ENCODE measurements around the gene TRAPPC12. TPM values are rescaled to one million over a fixed set of nuclear protein-coding genes. Genes with fewer than 3 reads are reported as not detected.
"Not testable (repeated sequence)": the region's sequence is repeated elsewhere in the genome, so short reads cannot be mapped to it uniquely, and the experiment has no call there.

TRAPPC12 gene
- total RNA-seq, 4 donors from 2014 or later = 36.6 to 57.4 (median 53.1) TPM

GRCh38 chr2:3450385-3451010, 71.0 kb downstream of the TRAPPC12 start:
- peaks cover 0 to 11% of the 10 kb centered on the region in 2 donors for H3K36me3 ChIP-seq
- in situ Hi-C loops (cut with MboI; ENCODE audit: low sequenced_read_pairs in 4 of 4) = no loop called here
- H3K4me3 ChIP-seq = no peak overlapping the region
- intact Hi-C loops (cut with DNase I; ENCODE audit: low total_unique reads) = no loop called here
- TF ChIP-seq CTCF (IDR thresholded peaks at IDR 0.05 in 4 of 5, conservative IDR thresholded peaks at IDR 0.05 in 1 of 5) = no peak
- TF ChIP-seq POLR2A (IDR thresholded peaks at IDR 0.05) = no peak
- no peaks in the 10 kb centered on the region for H3K9me3 ChIP-seq
- ATAC-seq = peak in 1 of 2 donors; percentile 8
- peak overlapping the region in 1 of 4 donors; percentile 3 for H3K27ac ChIP-seq
- peaks cover 0 to 13% of the 10 kb centered on the region in 2 donors for H3K4me1 ChIP-seq
- DNase-seq = no peak
- H3K27me3 ChIP-seq = no peaks in the 10 kb centered on the region

- H3K36me3 ChIP-seq = peaks cover 0 to 4% of the 10 kb centered on the region in 2 donors
- no peak for ATAC-seq
- peaks cover 0 to 13% of the 10 kb centered on the region in 2 donors for H3K4me1 ChIP-seq
- no peaks in the 10 kb centered on the region for H3K27me3 ChIP-seq
- DNase-seq = no peak
- in situ Hi-C loops (cut with MboI; ENCODE audit: low sequenced_read_pairs in 4 of 4) (no loop called here), intact Hi-C loops (cut with DNase I; ENCODE audit: low total_unique reads) (no loop called here)
- H3K4me3 ChIP-seq = no peak overlapping the region
- H3K27ac ChIP-seq = no peak overlapping the region
- TF ChIP-seq CTCF (IDR thresholded peaks at IDR 0.05 in 4 of 5, conservative IDR thresholded peaks at IDR 0.05 in 1 of 5) (no peak), POLR2A (IDR thresholded peaks at IDR 0.05) (no peak)
- H3K9me3 ChIP-seq = no peaks in the 10 kb centered on the region
These were observed 71.7 kb downstream of the TRAPPC12 start for GRCh38 chr2:3451169-3451568.

GRCh38 chr2:3451926-3452671, 72.6 kb downstream of the TRAPPC12 start:
- in situ Hi-C loops (cut with MboI; ENCODE audit: low sequenced_read_pairs in 4 of 4) (no loop called here), intact Hi-C loops (cut with DNase I; ENCODE audit: low total_unique reads) (no loop called here)
- TF ChIP-seq POLR2A (IDR thresholded peaks at IDR 0.05) = no peak
- Histone ChIP-seq H3K27ac (no peak overlapping the region), H3K27me3 (no peaks in the 10 kb centered on the region), H3K9me3 (no peaks in the 10 kb centered on the region), H3K4me1 (peaks cover 0 to 12% of the 10 kb centered on the region in 2 donors), H3K36me3 (peaks cover 0 to 1% of the 10 kb centered on the region in 2 donors), H3K4me3 (no peak overlapping the region)
- DNase-seq (no peak), ATAC-seq (no peak)

GRCh38 chr2:3453190-3453999, 73.9 kb downstream of the TRAPPC12 start:
- peaks cover 0 to 14% of the 10 kb centered on the region in 2 donors for H3K36me3 ChIP-seq
- no peak for DNase-seq
- H3K4me1 ChIP-seq = no peaks in the 10 kb centered on the region
- no peaks in the 10 kb centered on the region for H3K27me3 ChIP-seq
- in situ Hi-C loops (cut with MboI; ENCODE audit: low sequenced_read_pairs in 4 of 4) = no loop called here
- intact Hi-C loops (cut with DNase I; ENCODE audit: low total_unique reads) = no loop called here
- H3K9me3 ChIP-seq = no peaks in the 10 kb centered on the region
- TF ChIP-seq CTCF (IDR thresholded peaks at IDR 0.05 in 4 of 5, conservative IDR thresholded peaks at IDR 0.05 in 1 of 5) (no peak), POLR2A (IDR thresholded peaks at IDR 0.05) (no peak)
- ATAC-seq = peak in 1 of 2 donors; percentile 15
- no peak overlapping the region for H3K4me3 ChIP-seq
- H3K27ac ChIP-seq = peak overlapping the region in 1 of 4 donors; percentile 21

GRCh38 chr2:3454005-3454404, 74.5 kb downstream of the TRAPPC12 start:
- ATAC-seq; H3K4me3 ChIP-seq; H3K9me3 ChIP-seq; intact Hi-C loops (cut with DNase I; ENCODE audit: low total_unique reads); H3K4me1 ChIP-seq; DNase-seq; in situ Hi-C loops (cut with MboI; ENCODE audit: low sequenced_read_pairs in 4 of 4); H3K27ac ChIP-seq; H3K27me3 ChIP-seq: not testable (repeated sequence)
- H3K36me3 ChIP-seq = peaks cover 0 to 16% of the 10 kb centered on the region in 2 donors
